SH-SY5Y (cell line): ENCODE results near the gene RPL12.

ENCODE experiments used
- GATA2 ChIP-seq: IDR thresholded peaks from 2 replicates; pipeline ENCODE4 v1.6.1; 2011; ENCODE audit warnings: mild to moderate bottlenecking, low read depth, low read length
- GATA3 ChIP-seq: IDR thresholded peaks from 2 replicates; pipeline ENCODE4 v1.6.1; 2011; ENCODE audit warnings: low read depth, mild to moderate bottlenecking, low read length, moderate library complexity

DNA sequence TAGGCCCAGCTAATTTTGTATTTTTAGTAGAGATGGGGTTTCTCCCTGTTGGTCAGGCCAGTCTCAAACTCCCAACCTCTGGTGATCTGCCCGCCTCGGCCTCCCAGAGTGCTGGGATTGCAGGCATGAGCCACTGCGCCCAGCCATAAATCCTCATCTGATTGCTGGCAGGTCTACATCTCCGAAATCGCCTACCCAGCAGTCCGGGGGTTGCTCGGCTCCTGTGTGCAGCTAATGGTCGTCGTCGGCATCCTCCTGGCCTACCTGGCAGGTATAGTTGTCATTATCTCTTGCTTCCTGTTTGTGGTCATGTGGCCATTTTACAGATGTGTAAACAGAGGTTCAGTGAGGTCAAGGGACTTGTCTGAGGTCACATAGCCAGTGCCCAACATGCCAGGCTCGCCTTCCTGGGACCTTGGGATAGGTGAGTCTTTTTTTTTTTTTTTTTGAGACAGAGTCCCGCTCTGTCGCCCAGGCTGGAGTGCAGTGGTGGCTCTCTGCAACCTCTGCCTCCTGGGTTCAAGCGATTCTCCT is 51.4 kb downstream of the RPL12 start:
- no peak for TF ChIP-seq GATA2
- TF ChIP-seq GATA3: no peak
